HFFc6 (cell line): ENCODE data around the gene FOXI1. TPM values are rescaled to one million over a fixed set of nuclear protein-coding genes. Genes with fewer than 3 reads are reported as not detected.

ENCODE experiments used
- DNase-seq: peaks from one replicate; pipeline ENCODE4 v3.0.0-alpha.2; 2018
- H3K27ac Mint-ChIP-seq: 2 replicates; pipeline ENCODE4 v1.8.0; 2020; ENCODE audit warnings: mild to moderate bottlenecking, mixed read lengths
- H3K27me3 Mint-ChIP-seq: 2 replicates; pipeline ENCODE4 v1.8.0; 2021; ENCODE audit warnings: mild to moderate bottlenecking, moderate library complexity, mixed read lengths; ENCODE audit not compliant: insufficient read depth
- H3K36me3 Mint-ChIP-seq: 2 replicates; pipeline ENCODE4 v1.8.0; 2021; ENCODE audit warnings: low read depth, mixed read lengths
- H3K4me1 Mint-ChIP-seq: 2 replicates; pipeline ENCODE4 v1.8.0; 2020; ENCODE audit warnings: low read depth, mixed read lengths
- H3K4me3 Mint-ChIP-seq: 2 replicates; pipeline ENCODE4 v1.8.0; 2020; ENCODE audit warnings: mild to moderate bottlenecking, moderate library complexity, mixed read lengths
- H3K9me3 Mint-ChIP-seq: 2 replicates; pipeline ENCODE4 v1.8.0; 2020; ENCODE audit warnings: mild to moderate bottlenecking, mixed read lengths
- CTCF ChIP-seq: fragments of 200-600 bp; sonication (generic); IDR thresholded peaks from 2 replicates; pipeline ENCODE4 v1.5.0; 2021; ENCODE audit warnings: antibody characterized with exemption, mild to moderate bottlenecking
- total RNA-seq, 6 experiments: library from RNA; stranded (reverse); fragmentation: NEBNext Ultra II Directional; extraction: Animal tissue kit (Norgen Biotek cat#: 25700); gene quantifications; 2 replicates in 1 of 6; 3 replicates in 5 of 6; pipeline ENCODE4 v1.2.3, GENCODE V29; 2021

FOXI1 gene
- total RNA-seq, 6 experiments from 2014 or later: not detected

GRCh38 chr5:170095646-170096045 lies 10.1 kb upstream of the FOXI1 start:
- Mint-ChIP-seq H3K9me3 (peaks cover 8% of the 10 kb centered on the region; the same call in 1 of the 2 replicates), H3K4me3 (no peak overlapping the region), H3K27ac (no peak overlapping the region), H3K36me3 (no peaks in the 10 kb centered on the region), H3K27me3 (peaks cover 15% of the 10 kb centered on the region), H3K4me1 (peaks cover 25% of the 10 kb centered on the region)
- peak; percentile 5 for DNase-seq
- TF ChIP-seq CTCF: no peak

- Mint-ChIP-seq H3K27me3 (peaks cover 11% of the 10 kb centered on the region), H3K4me3 (no peak overlapping the region), H3K36me3 (no peaks in the 10 kb centered on the region), H3K9me3 (peaks cover 8% of the 10 kb centered on the region; the same call in 1 of the 2 replicates), H3K27ac (no peak overlapping the region), H3K4me1 (peaks cover 25% of the 10 kb centered on the region)
- DNase-seq: no peak
- no peak for TF ChIP-seq CTCF
These were observed 7.8 kb upstream of the FOXI1 start for GRCh38 chr5:170097934-170098333.

- peaks cover 8% of the 10 kb centered on the region for H3K27me3 Mint-ChIP-seq
- DNase-seq: peak; percentile 56
- H3K9me3 Mint-ChIP-seq: peaks cover 8% of the 10 kb centered on the region; the same call in 1 of the 2 replicates
- H3K4me3 Mint-ChIP-seq: peak overlapping the region; percentile 40; the same call in 1 of the 2 replicates
- H3K4me1 Mint-ChIP-seq: peaks cover 21% of the 10 kb centered on the region
- H3K36me3 Mint-ChIP-seq: no peaks in the 10 kb centered on the region
- H3K27ac Mint-ChIP-seq: no peak overlapping the region
- peak; percentile 87 for TF ChIP-seq CTCF
These were observed 5.4 kb upstream of the FOXI1 start for GRCh38 chr5:170100066-170100943.

GRCh38 chr5:170103447-170103846 lies 2.2 kb upstream of the FOXI1 start:
- H3K4me1 Mint-ChIP-seq: peaks cover 6% of the 10 kb centered on the region
- H3K36me3 Mint-ChIP-seq: no peaks in the 10 kb centered on the region
- H3K27ac Mint-ChIP-seq: no peak overlapping the region
- H3K9me3 Mint-ChIP-seq: peaks cover 8% of the 10 kb centered on the region; the same call in 1 of the 2 replicates
- no peak for TF ChIP-seq CTCF
- peaks cover 19% of the 10 kb centered on the region for H3K27me3 Mint-ChIP-seq
- DNase-seq: no peak
- no peak overlapping the region for H3K4me3 Mint-ChIP-seq

- peaks cover 6% of the 10 kb centered on the region for H3K4me1 Mint-ChIP-seq
- H3K9me3 Mint-ChIP-seq: peaks cover 2% of the 10 kb centered on the region; the same call in 1 of the 2 replicates
- peaks cover 19% of the 10 kb centered on the region for H3K27me3 Mint-ChIP-seq
- TF ChIP-seq CTCF: no peak
- H3K27ac Mint-ChIP-seq: no peak overlapping the region
- no peak overlapping the region for H3K4me3 Mint-ChIP-seq
- no peak for DNase-seq
- H3K36me3 Mint-ChIP-seq: no peaks in the 10 kb centered on the region
These were observed 1.4 kb upstream of the FOXI1 start for GRCh38 chr5:170104299-170104698.
